Neural cell (in vitro differentiated cells): Measurements from ENCODE around the gene RPL36. TPM values are rescaled to one million over a fixed set of nuclear protein-coding genes. Genes with fewer than 3 reads are reported as not detected.

ENCODE experiments used
- H2AFZ ChIP-seq: fragments of 200-600, 300-800 bp; sonication (generic), shearing (Covaris generic); 2 replicates; pipeline ENCODE4 v1.6.0; 2014; ENCODE audit warnings: low read depth, mild to moderate bottlenecking, antibody characterized with exemption, low read length, moderate library complexity
- H3F3A ChIP-seq: fragments of 200-600 bp; shearing (Covaris generic); 2 replicates; pipeline ENCODE4 v1.6.1; 2016; ENCODE audit warnings: mild to moderate bottlenecking, moderate library complexity, mixed read lengths, antibody characterized with exemption, low read length; ENCODE audit not compliant: insufficient read depth, poor library complexity, severe bottlenecking
- H3K27ac ChIP-seq: fragments of 200-600, 300-800 bp; sonication (generic), shearing (Covaris generic); 2 replicates; pipeline ENCODE4 v1.5.1; 2014; ENCODE audit warnings: mild to moderate bottlenecking, low read length, moderate library complexity
- H3K27me3 ChIP-seq: fragments of 300-800, 200-600 bp; sonication (generic), shearing (Covaris generic); 2 replicates; pipeline ENCODE4 v1.6.0; 2014; ENCODE audit warnings: mild to moderate bottlenecking, low read depth, low read length, moderate library complexity; ENCODE audit not compliant: insufficient read depth
- H3K36me3 ChIP-seq: fragments of 300-800, 200-600 bp; sonication (generic), shearing (Covaris generic); 2 replicates; pipeline ENCODE4 v1.5.1; 2014; ENCODE audit warnings: mild to moderate bottlenecking, antibody characterized with exemption, low read length, moderate library complexity; ENCODE audit not compliant: insufficient read depth
- H3K4me2 ChIP-seq: fragments of 300-800, 200-600 bp; sonication (generic), shearing (Covaris generic); 2 replicates; pipeline ENCODE4 v1.6.0; 2014; ENCODE audit warnings: mild to moderate bottlenecking, low read length
- H3K4me3 ChIP-seq: fragments of 300-800, 200-600 bp; sonication (generic), shearing (Covaris generic); 2 replicates; pipeline ENCODE4 v1.5.1; 2014; ENCODE audit warnings: mild to moderate bottlenecking, low read length, moderate library complexity
- H3K79me2 ChIP-seq: fragments of 200-600 bp; shearing (Covaris generic); replicated peaks from 2 replicates; pipeline ENCODE4 v1.6.0; 2014; ENCODE audit warnings: mild to moderate bottlenecking, low read length, moderate library complexity; ENCODE audit not compliant: insufficient read depth
- H3K9ac ChIP-seq: fragments of 300-800, 200-600 bp; sonication (generic), shearing (Covaris generic); 2 replicates; pipeline ENCODE4 v1.6.1; 2016; ENCODE audit warnings: mild to moderate bottlenecking, low read length, mixed read lengths
- H3K9me2 ChIP-seq: fragments of 200-600 bp; shearing (Covaris generic); 2 replicates; pipeline ENCODE4 v1.6.1; 2016; ENCODE audit warnings: mild to moderate bottlenecking, low read length, mixed read lengths; ENCODE audit not compliant: insufficient read depth
- H3K9me3 ChIP-seq: fragments of 200-600, 300-800 bp; sonication (generic), shearing (Covaris generic); 2 replicates; pipeline ENCODE4 v1.6.1; 2016; ENCODE audit warnings: mild to moderate bottlenecking, mixed run types, low read length, moderate library complexity, mixed read lengths
- H4K20me1 ChIP-seq: fragments of 200-600 bp; shearing (Covaris generic); 2 replicates; pipeline ENCODE4 v1.6.1; 2016; ENCODE audit warnings: mild to moderate bottlenecking, mixed run types; ENCODE audit not compliant: insufficient read depth
- EP300 ChIP-seq: fragments of 450-650 bp; conservative IDR thresholded peaks from 2 replicates; pipeline ENCODE4 v1.6.1; 2014; ENCODE audit warnings: antibody characterized with exemption, mild to moderate bottlenecking, moderate library complexity; ENCODE audit not compliant: poor library complexity, severe bottlenecking
- EZH2 ChIP-seq: fragments of 200-600, 300-800 bp; shearing (Covaris generic), sonication (generic); IDR thresholded peaks from 2 replicates; pipeline ENCODE4 v1.6.1; 2014; ENCODE audit warnings: antibody characterized with exemption, low read length, borderline replicate concordance, mild to moderate bottlenecking; ENCODE audit not compliant: insufficient read depth, poor library complexity, severe bottlenecking
- MXI1 ChIP-seq: fragments of 450-650 bp; conservative IDR thresholded peaks from 2 replicates; pipeline ENCODE4 v1.6.1; 2014; ENCODE audit warnings: antibody characterized with exemption, mild to moderate bottlenecking; ENCODE audit not compliant: poor library complexity, severe bottlenecking
- POLR2AphosphoS5 ChIP-seq: IDR thresholded peaks from 2 replicates; pipeline ENCODE4 v1.6.1; 2012
- RAD21 ChIP-seq: fragments of 450-650 bp; conservative IDR thresholded peaks from 2 replicates; pipeline ENCODE4 v1.6.1; 2014; ENCODE audit warnings: antibody characterized with exemption, mild to moderate bottlenecking, moderate library complexity
- SMC3 ChIP-seq: fragments of 450-650 bp; conservative IDR thresholded peaks from 2 replicates; pipeline ENCODE4 v1.6.1; 2014; ENCODE audit warnings: antibody characterized with exemption, mild to moderate bottlenecking, moderate library complexity; ENCODE audit not compliant: poor library complexity
- TAF1 ChIP-seq: IDR thresholded peaks from 2 replicates; pipeline ENCODE4 v1.6.1; 2012; ENCODE audit warnings: low read depth
- polyA plus RNA-seq: library from polyadenylated mRNA; depleted of rRNA; stranded (reverse); fragments of >200 nt; gene quantifications from 2 replicates; pipeline ENCODE4 v1.2.3, GENCODE V29; 2014
- TF ChIP-seq, protein P1 (sequence below): IDR thresholded peaks from 2 replicates; pipeline ENCODE4 v1.6.1; 2012; ENCODE audit warnings: borderline replicate concordance
- TF ChIP-seq, protein P2 (sequence below): fragments of 450-650 bp; IDR thresholded peaks from 2 replicates; pipeline ENCODE4 v1.5.1; 2014; ENCODE audit warnings: antibody characterized with exemption, mild to moderate bottlenecking, moderate library complexity; ENCODE audit not compliant: poor library complexity, severe bottlenecking

Gene RPL36
- polyA plus RNA-seq, 1 donor from 2014 or later: 358 TPM

- Histone ChIP-seq H3K27ac (no peak overlapping the region), H3F3A (no peaks in the 10 kb centered on the region), H3K4me3 (no peak overlapping the region), H3K9me3 (no peaks in the 10 kb centered on the region), H3K9ac (no peak overlapping the region), H2AFZ (no peak overlapping the region), H3K9me2 (no peaks in the 10 kb centered on the region), H3K4me2 (no peak overlapping the region), H3K36me3 (peaks cover 5% of the 10 kb centered on the region), H3K27me3 (no peaks in the 10 kb centered on the region), H3K79me2 (peaks cover 46% of the 10 kb centered on the region), H4K20me1 (peaks cover 13% of the 10 kb centered on the region)
- TF ChIP-seq TAF1 (no peak), SMC3 (no peak), EZH2 (no peak), MXI1 (no peak), RAD21 (no peak), POLR2AphosphoS5 (no peak), EP300 (no peak)
- TF ChIP-seq, protein P1, sequence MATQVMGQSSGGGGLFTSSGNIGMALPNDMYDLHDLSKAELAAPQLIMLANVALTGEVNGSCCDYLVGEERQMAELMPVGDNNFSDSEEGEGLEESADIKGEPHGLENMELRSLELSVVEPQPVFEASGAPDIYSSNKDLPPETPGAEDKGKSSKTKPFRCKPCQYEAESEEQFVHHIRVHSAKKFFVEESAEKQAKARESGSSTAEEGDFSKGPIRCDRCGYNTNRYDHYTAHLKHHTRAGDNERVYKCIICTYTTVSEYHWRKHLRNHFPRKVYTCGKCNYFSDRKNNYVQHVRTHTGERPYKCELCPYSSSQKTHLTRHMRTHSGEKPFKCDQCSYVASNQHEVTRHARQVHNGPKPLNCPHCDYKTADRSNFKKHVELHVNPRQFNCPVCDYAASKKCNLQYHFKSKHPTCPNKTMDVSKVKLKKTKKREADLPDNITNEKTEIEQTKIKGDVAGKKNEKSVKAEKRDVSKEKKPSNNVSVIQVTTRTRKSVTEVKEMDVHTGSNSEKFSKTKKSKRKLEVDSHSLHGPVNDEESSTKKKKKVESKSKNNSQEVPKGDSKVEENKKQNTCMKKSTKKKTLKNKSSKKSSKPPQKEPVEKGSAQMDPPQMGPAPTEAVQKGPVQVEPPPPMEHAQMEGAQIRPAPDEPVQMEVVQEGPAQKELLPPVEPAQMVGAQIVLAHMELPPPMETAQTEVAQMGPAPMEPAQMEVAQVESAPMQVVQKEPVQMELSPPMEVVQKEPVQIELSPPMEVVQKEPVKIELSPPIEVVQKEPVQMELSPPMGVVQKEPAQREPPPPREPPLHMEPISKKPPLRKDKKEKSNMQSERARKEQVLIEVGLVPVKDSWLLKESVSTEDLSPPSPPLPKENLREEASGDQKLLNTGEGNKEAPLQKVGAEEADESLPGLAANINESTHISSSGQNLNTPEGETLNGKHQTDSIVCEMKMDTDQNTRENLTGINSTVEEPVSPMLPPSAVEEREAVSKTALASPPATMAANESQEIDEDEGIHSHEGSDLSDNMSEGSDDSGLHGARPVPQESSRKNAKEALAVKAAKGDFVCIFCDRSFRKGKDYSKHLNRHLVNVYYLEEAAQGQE: no peak
- TF ChIP-seq, protein P2, sequence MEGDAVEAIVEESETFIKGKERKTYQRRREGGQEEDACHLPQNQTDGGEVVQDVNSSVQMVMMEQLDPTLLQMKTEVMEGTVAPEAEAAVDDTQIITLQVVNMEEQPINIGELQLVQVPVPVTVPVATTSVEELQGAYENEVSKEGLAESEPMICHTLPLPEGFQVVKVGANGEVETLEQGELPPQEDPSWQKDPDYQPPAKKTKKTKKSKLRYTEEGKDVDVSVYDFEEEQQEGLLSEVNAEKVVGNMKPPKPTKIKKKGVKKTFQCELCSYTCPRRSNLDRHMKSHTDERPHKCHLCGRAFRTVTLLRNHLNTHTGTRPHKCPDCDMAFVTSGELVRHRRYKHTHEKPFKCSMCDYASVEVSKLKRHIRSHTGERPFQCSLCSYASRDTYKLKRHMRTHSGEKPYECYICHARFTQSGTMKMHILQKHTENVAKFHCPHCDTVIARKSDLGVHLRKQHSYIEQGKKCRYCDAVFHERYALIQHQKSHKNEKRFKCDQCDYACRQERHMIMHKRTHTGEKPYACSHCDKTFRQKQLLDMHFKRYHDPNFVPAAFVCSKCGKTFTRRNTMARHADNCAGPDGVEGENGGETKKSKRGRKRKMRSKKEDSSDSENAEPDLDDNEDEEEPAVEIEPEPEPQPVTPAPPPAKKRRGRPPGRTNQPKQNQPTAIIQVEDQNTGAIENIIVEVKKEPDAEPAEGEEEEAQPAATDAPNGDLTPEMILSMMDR: no peak
Observed at GRCh38 chr19:5646703-5647102, 43.4 kb upstream of the RPL36 start.

DNA sequence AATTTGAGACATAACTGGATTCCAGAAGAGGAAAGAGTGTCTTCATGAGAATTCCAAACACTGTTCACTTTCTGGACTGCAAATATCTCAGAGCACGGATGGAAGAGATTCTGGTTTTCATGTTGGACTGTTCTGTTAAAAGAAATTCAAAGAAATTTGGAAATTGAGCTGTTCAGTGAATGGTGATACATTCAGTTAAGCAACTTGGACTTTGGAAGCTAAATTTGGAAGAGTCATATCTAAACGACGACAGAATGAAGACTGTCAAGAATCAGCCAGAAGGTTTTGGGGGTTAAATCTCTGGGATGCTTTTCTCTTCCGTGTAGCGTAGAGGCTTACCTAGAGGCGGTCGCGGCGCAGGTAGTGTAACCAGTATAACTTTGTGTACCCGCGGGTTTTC lies 41.6 kb upstream of the RPL36 start:
- H2AFZ ChIP-seq: no peak overlapping the region
- no peaks in the 10 kb centered on the region for H3K27me3 ChIP-seq
- H4K20me1 ChIP-seq: peaks cover 12% of the 10 kb centered on the region
- H3K9ac ChIP-seq: no peak overlapping the region
- peaks cover 5% of the 10 kb centered on the region for H3K36me3 ChIP-seq
- H3K4me2 ChIP-seq: no peak overlapping the region
- H3K27ac ChIP-seq: no peak overlapping the region
- no peaks in the 10 kb centered on the region for H3K9me3 ChIP-seq
- no peaks in the 10 kb centered on the region for H3K9me2 ChIP-seq
- no peak for TF ChIP-seq RAD21
- no peak for TF ChIP-seq POLR2AphosphoS5
- TF ChIP-seq EP300: no peak
- TF ChIP-seq, protein P1: no peak
- no peak for TF ChIP-seq TAF1
- no peak for TF ChIP-seq MXI1
- no peak for TF ChIP-seq SMC3
- TF ChIP-seq, protein P2: no peak
- TF ChIP-seq EZH2: no peak
- no peak overlapping the region for H3K4me3 ChIP-seq
- no peaks in the 10 kb centered on the region for H3F3A ChIP-seq
- H3K79me2 ChIP-seq: peaks cover 31% of the 10 kb centered on the region
